Stimulated activated CD4-positive, alpha-beta T cell treated with anti-CD3 and anti-CD28 coated beads, TNF-alpha, amount 100 ng/mL, for 48 hours (primary cell): Measurements from ENCODE around the gene PTCD1.
"Not testable (repeated sequence)": the region's sequence is repeated elsewhere in the genome, so short reads cannot be mapped to it uniquely, and the experiment has no call there.

Source experiments
- DNase-seq, 3 donors: peaks; one replicate each; pipeline ENCODE4 v3.0.0-alpha.2; 2020; ENCODE audit warnings: low read depth in 3 of 3

PTCD1 gene

DNA sequence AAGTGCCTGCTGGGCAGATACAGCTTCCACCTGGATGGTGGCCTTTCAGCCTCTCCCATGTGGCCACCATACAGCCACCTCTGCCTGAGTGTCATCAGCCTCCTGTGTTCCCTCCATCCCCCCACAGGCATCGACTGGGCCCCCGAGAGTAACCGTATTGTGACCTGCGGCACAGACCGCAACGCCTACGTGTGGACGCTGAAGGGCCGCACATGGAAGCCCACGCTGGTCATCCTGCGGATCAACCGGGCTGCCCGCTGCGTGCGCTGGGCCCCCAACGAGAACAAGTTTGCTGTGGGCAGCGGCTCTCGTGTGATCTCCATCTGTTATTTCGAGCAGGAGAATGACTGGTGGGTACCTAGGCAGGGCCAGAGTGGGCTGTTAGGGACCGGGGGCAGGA lies 50.7 kb downstream of the PTCD1 start:
- no peak for DNase-seq

DNA sequence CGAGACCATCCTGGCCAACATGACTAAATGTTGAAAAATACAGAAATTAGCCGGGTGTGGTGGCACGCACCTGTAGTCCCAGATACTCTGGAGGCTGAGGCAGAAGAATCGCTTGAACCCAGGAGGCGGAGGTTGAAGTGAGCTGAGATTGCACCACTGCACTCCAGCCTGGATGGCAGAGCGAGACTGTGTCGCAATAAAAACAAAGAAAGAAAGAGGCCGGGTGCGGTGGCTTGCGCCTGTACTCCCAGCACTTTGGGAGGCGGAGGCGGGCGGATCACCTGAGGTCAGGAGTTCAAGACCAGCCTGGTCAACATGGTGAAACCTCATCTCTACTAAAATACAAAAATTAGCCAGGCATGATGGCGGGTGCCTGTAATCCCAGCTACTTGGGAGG lies 51.4 kb downstream of the PTCD1 start:
- not testable (repeated sequence) for DNase-seq

DNA sequence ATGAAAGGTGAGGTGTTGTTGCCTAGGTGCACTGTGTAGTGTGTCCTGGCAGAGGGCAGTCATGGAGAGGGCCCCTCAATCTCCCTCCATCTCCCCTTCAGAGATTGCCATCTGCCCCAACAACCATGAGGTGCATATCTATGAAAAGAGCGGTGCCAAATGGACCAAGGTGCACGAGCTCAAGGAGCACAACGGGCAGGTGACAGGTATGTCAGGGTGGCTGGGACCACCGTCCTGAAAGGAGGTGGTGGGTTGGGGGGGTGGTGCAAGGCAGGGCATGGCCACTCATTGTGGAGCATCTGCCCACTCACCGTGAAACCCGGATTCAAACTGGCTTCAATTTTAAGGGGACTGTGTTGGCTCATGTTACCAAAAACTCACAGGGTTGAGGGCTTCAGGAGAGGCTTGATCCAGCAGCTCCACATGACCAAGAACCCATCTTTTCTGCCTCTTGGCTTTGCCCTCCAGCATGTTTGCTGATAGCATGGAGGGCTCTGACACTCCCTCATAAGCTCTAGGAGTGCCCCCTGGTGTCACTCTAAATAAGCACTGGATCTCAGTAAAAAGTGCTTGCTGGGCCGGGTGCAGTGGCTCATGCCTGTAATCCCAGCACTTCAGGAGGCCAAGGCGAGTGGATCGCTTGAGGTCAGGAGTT lies 51.9 kb downstream of the PTCD1 start:
- DNase-seq, result no peak

GRCh38 chr7:99385564-99385963 lies 53.0 kb downstream of the PTCD1 start:
- DNase-seq, result no peak

DNA sequence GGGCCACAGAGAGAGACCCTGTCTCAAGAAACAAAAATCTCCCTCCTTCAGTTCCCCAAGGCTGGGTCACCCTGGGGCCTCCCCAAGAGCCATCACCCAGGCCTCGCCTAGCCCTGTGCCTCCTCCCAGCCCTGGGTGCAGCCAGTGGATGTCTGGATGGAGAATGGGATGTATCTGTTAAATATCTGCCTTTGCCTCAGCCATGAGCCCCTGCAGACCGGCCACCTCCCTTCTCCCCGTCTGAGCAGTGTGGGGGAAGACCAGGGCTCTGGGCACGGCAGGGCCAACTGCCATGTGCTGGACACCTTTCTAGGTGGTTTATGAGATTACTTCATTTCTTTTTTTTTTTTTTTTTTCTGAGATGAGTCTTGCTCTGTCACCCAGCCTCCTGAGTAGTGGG lies 54.1 kb downstream of the PTCD1 start:
- no peak for DNase-seq

DNA sequence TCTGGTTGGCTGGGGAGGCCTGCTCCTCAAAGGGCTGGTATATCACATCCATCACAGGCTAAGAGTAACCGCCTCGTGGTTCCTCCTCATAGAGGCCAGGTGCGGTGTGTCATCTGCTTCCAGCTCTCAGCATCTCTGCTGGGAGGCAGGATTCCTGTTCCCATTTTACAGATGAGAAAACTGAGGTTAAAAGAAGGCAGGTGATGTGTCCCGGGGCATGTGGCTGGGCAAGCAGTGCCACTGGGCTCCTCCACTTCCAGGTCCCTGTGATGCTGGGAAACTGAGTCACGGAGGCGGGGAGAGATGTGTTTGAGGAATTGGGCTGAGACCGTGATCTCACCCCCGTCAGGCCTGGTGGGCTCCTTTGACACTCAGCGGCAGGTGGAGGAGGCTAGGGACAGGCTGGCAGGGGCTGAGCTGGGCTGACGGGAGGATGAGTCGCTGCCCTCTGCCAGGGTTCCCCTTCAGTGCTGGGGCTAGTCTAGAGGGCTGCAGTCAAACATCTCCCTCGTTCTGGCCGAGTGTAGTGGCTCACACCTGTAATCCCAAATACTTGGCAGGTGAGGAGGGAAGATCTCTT lies 54.7 kb downstream of the PTCD1 start:
- DNase-seq, result no peak

GRCh38 chr7:99383203-99383602 lies 55.4 kb downstream of the PTCD1 start:
- no peak for DNase-seq

- DNase-seq, result no peak
Measured at GRCh38 chr7:99381664-99382075, 56.9 kb downstream of the PTCD1 start.

GRCh38 chr7:99380823-99381663 lies 57.6 kb downstream of the PTCD1 start:
- DNase-seq, result peak; percentile 70 to 92 (median 79)

GRCh38 chr7:99380032-99380822 lies 58.4 kb downstream of the PTCD1 start:
- DNase-seq, result peak in 1 of 3 donors; percentile 40

DNA sequence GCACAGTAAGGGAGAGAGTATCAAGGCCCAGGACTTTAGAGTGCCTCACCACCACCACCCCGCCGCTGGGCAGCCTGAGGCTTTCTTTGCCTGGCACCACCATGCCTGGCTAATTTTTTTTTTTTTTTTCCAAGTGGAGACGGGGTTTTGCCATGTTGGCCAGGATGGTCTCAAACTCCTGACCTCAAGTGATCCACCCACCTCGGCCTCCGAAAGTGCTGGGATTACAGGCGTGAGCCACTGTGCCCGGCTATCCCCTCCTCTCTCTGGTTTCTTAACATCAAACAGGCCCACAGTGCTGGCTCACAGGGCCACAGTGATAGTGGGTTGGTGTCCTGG lies 58.9 kb downstream of the PTCD1 start:
- DNase-seq, result not testable (repeated sequence)

GRCh38 chr7:99379043-99379577 lies 59.5 kb downstream of the PTCD1 start:
- peak in 1 of 3 donors; percentile 35 for DNase-seq

- peak in 2 of 3 donors; percentile 43 to 56 for DNase-seq
Measured at GRCh38 chr7:99375070-99375807, 63.4 kb downstream of the PTCD1 start.

DNA sequence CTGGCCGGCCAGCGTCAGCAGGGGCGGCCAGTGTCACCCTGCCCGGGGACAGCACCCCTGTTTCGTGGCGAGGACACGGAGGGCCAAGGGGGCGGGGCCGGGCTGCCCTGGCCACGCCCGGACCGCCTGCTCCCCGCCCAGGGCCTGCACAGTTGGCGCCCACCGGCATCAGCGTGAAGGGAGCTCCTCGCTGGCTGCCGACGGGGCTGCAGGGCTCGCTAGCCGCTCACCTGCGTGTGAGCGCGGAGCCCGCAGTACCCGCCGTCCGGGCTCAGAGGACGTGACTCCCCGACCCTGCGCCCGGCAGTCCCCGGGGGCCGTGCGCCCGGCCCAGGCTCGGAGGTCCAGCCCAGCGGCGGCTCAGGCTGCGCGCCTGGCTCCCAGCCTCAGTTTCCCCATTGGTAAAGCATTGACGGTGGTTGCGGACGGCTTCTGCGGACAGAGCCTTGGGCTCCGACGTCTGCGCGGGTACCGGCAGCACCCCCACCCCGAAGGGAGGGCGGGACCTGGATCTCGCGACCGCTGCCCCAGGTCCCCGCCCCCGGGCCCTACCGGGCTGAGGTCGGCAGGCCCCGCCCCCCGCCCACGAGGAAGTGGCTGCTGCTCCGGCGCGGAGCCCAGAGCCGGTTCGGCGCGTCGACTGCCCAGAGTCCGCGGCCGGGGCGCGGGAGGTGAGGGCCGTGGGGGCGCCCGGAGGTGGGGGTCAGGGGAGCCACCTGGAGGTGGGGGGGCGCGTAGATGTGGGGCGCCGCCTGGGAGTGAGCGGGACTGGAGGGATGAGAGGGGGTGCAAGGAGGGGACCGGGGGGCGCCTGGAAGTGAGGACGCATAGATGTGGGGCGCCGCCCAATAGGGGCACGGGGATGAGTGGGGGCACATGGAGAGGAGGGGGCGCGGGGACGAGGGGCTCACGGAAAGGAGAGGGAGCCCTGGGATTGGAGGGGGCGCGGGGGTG lies 64.2 kb downstream of the PTCD1 start, which contains the start of gene ARPC1B:
Gene ARPC1B (plus strand): TSS at position 620 of the 954 bp plus-strand sequence. CDS start 10,985 bp downstream, outside the sequence.
- DNase-seq, result peak; percentile 76 to 89 (median 78)

DNA sequence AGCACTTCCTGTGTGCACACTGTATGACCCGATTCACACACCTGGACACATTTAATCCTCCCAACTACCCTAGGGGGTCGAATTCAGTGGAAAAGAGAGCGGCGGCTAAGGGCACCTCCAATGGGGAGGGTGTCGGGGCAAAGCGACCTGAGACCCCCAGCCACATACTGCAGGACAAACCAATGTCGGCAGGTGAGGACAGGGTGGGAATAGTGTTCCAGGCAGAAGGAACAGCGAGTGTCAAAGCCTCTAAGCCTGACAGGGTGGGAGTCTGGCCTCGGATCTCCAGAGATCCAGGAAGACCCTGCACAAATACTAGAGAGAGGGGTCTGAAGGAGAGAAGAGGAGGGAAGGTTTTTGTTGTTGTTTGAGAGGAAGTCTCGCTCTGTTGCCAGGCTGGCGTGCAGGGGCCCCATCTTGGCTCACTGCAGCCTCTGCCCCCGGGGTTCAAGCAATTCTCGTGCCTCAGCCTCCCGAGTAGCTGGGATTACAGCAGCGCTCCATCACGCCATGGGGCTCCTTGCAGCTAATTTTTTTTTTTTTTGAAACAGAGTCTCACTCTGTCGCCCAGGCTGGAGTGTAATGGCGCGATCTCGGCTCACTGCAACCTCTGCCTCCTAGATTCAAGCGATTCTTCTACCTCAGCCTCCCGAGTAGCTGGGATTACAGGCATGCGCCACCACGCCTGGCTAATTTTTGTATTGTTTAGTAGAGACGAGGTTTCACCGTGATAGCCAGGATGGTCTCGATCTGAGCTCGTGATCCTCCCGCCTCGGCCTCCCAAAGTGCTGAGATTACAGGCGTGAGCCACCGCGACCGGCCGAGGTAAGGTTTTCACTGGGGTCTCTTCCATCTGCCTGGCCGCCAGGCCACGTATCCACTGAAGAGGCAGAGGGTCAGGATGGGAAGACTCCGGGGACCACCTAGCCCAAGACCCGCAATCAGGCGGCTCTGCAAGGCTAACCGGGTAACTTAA lies 65.2 kb downstream of the PTCD1 start:
- DNase-seq, result no peak

GRCh38 chr7:99372275-99373090 lies 66.1 kb downstream of the PTCD1 start:
- no peak for DNase-seq

GRCh38 chr7:99371376-99371920 lies 67.2 kb downstream of the PTCD1 start:
- DNase-seq, result no peak
